ENCODE results near the gene NPHP3.

NPHP3 gene, protein sequence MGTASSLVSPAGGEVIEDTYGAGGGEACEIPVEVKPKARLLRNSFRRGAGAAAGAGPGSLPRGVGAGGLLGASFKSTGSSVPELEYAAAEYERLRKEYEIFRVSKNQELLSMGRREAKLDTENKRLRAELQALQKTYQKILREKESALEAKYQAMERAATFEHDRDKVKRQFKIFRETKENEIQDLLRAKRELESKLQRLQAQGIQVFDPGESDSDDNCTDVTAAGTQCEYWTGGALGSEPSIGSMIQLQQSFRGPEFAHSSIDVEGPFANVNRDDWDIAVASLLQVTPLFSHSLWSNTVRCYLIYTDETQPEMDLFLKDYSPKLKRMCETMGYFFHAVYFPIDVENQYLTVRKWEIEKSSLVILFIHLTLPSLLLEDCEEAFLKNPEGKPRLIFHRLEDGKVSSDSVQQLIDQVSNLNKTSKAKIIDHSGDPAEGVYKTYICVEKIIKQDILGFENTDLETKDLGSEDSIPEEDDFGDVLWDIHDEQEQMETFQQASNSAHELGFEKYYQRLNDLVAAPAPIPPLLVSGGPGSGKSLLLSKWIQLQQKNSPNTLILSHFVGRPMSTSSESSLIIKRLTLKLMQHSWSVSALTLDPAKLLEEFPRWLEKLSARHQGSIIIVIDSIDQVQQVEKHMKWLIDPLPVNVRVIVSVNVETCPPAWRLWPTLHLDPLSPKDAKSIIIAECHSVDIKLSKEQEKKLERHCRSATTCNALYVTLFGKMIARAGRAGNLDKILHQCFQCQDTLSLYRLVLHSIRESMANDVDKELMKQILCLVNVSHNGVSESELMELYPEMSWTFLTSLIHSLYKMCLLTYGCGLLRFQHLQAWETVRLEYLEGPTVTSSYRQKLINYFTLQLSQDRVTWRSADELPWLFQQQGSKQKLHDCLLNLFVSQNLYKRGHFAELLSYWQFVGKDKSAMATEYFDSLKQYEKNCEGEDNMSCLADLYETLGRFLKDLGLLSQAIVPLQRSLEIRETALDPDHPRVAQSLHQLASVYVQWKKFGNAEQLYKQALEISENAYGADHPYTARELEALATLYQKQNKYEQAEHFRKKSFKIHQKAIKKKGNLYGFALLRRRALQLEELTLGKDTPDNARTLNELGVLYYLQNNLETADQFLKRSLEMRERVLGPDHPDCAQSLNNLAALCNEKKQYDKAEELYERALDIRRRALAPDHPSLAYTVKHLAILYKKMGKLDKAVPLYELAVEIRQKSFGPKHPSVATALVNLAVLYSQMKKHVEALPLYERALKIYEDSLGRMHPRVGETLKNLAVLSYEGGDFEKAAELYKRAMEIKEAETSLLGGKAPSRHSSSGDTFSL (N-terminal part only)

DNA sequence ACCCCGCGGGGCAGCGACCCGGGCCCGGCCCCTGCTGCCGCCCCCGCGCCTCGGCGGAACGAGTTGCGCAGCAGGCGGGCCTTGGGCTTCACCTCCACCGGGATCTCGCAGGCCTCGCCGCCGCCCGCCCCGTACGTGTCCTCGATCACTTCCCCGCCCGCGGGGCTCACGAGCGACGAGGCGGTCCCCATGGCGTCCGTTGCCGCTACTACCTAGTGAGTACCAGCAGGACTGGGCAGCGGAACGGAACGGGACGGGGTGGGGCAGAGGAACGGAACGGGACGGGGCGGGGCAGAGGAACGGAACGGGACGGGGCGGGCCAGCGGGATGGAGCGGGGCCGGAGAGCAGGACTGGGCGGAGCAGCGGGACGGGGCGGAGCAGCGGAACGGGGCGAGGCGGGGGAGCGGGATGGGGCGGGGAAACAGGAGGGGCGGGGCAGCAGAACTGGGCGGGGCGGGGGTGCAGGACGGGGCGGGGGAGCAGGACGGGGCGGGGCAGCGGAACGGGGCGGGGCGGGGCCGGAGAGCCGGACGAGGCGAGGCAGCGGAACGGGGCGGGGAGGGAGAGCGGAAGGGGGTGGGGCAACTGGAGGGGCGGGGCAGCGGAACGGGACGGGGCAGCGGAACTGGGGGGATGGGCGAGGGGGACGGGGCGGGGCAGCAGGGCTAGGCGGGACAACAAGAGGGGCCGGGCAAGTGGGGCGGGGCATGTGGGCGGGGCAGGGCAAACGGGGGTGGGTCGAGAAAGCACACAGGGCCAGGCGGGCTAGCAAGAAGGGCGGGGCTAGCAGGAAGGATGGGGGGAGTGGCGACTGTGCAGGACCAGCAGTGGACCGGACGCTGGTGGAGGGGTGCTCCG is at the start of gene NPHP3:
TSS of gene NPHP3 (minus strand) at position 245 of the 859 bp plus-strand sequence. CDS start at position 191, 54 bp downstream.
- TF ChIP-seq, protein P1, sequence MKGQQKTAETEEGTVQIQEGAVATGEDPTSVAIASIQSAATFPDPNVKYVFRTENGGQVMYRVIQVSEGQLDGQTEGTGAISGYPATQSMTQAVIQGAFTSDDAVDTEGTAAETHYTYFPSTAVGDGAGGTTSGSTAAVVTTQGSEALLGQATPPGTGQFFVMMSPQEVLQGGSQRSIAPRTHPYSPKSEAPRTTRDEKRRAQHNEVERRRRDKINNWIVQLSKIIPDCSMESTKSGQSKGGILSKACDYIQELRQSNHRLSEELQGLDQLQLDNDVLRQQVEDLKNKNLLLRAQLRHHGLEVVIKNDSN (IDR thresholded peaks at IDR 0.05) = no peak
- TF ChIP-seq TAF1 (IDR thresholded peaks at IDR 0.05; ENCODE audit: low read depth) (peak; percentile 36; the same call in 1 of the 2 replicates), TEAD4 (IDR thresholded peaks at IDR 0.05) (no peak), ZBTB7A (IDR thresholded peaks at IDR 0.05; ENCODE audit: low read depth) (no peak), YY1 (IDR thresholded peaks at IDR 0.05; ENCODE audit: low read depth) (0 out of 2 replicates have a peak, but pooled peaks have one; percentile 23), TCF12 (IDR thresholded peaks at IDR 0.05; ENCODE audit: low read depth) (0 out of 2 replicates have a peak, but pooled peaks have one; percentile 10), EGR1 (IDR thresholded peaks at IDR 0.05) (peak; percentile 62; the same call in 1 of the 2 replicates), EP300 (IDR thresholded peaks at IDR 0.05; ENCODE audit: borderline replicate concordance) (no peak), CEBPB (IDR thresholded peaks at IDR 0.05) (no peak)
- TF ChIP-seq, protein P2, sequence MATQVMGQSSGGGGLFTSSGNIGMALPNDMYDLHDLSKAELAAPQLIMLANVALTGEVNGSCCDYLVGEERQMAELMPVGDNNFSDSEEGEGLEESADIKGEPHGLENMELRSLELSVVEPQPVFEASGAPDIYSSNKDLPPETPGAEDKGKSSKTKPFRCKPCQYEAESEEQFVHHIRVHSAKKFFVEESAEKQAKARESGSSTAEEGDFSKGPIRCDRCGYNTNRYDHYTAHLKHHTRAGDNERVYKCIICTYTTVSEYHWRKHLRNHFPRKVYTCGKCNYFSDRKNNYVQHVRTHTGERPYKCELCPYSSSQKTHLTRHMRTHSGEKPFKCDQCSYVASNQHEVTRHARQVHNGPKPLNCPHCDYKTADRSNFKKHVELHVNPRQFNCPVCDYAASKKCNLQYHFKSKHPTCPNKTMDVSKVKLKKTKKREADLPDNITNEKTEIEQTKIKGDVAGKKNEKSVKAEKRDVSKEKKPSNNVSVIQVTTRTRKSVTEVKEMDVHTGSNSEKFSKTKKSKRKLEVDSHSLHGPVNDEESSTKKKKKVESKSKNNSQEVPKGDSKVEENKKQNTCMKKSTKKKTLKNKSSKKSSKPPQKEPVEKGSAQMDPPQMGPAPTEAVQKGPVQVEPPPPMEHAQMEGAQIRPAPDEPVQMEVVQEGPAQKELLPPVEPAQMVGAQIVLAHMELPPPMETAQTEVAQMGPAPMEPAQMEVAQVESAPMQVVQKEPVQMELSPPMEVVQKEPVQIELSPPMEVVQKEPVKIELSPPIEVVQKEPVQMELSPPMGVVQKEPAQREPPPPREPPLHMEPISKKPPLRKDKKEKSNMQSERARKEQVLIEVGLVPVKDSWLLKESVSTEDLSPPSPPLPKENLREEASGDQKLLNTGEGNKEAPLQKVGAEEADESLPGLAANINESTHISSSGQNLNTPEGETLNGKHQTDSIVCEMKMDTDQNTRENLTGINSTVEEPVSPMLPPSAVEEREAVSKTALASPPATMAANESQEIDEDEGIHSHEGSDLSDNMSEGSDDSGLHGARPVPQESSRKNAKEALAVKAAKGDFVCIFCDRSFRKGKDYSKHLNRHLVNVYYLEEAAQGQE (IDR thresholded peaks at IDR 0.05; ENCODE audit: low read depth) = no peak
- TF ChIP-seq, protein P3, sequence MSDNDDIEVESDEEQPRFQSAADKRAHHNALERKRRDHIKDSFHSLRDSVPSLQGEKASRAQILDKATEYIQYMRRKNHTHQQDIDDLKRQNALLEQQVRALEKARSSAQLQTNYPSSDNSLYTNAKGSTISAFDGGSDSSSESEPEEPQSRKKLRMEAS (IDR thresholded peaks at IDR 0.05) = peak; percentile 51; the same call in 1 of the 2 replicates

DNA sequence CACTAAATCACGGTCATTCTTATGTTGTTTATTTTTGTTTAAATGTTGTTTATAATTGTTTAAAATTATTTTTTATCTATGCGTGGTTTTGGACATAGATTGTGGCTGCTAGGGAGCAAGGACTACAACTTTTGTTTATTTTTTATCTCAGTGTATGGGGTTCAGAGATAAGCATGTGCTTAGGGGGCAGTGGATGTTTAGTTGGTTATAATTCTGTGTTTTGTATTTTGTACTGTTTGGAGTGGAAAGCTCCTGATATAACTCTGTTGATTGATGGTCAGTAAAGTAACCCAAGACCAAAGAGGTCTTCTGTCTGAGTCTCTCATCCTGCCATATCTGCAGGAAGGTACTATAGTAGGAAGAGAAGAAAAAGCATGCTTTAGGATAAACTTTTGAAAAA is 36.5 kb upstream of the NPHP3 start:
- TF ChIP-seq, protein P3 (IDR thresholded peaks at IDR 0.05) = no peak
- TF ChIP-seq RAD21 (IDR thresholded peaks at IDR 0.05; ENCODE audit: low read depth) (no peak), EP300 (IDR thresholded peaks at IDR 0.05; ENCODE audit: borderline replicate concordance) (no peak), CREB1 (IDR thresholded peaks at IDR 0.05; ENCODE audit: low read depth) (no peak), CEBPB (IDR thresholded peaks at IDR 0.05) (no peak)

DNA sequence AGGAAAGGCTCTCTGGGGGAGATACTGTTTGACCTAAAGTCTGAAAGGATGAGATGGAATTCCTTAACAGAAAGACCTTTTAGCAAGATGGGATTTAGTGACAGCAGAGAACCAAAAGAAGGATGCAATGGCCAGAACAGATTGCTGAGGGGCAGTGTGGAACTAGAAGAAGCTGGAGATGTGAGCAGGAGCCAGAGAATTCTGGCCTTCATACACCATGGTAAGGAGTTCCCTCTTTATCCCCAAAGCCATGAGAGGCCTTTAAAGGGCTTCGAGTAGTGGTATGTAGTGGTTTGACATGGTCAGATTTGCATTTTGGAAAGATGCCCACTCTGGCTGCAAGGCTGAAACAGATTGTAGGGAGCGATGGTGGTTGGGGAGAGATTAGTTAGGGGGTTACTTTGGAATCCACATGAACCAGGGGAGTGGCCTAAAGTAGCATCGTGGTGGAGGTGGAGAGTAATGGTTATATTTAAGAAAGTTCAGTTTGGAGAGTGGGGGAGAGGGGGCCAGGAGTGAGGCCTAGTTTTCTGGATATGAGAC is 34.0 kb upstream of the NPHP3 start:
- TF ChIP-seq ZBTB7A (IDR thresholded peaks at IDR 0.05; ENCODE audit: low read depth) (no peak), NFIC (IDR thresholded peaks at IDR 0.05) (no peak), TEAD4 (IDR thresholded peaks at IDR 0.05) (no peak)

DNA sequence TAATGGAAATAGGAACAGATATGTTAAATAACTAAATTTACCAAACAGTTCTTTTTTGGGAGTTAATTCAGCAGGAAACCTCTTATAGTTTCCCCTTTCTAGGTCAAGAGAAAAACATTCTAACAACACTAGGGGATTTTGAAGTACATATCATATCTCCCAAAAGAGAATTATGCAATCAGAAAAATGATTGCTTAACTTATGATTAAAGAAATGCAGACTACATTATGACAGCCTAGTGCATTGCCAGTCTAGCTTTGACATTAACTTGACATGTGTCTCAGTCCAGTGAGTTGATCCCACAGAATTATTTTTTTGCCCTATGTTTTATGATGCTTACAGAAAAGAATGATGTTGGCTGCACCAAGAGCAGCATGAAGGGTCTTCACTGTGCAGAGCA is 31.7 kb upstream of the NPHP3 start:
- TF ChIP-seq TAF1 (IDR thresholded peaks at IDR 0.05; ENCODE audit: low read depth) (no peak), CREB1 (IDR thresholded peaks at IDR 0.05; ENCODE audit: low read depth) (no peak), YY1 (IDR thresholded peaks at IDR 0.05; ENCODE audit: low read depth) (no peak), NFIC (IDR thresholded peaks at IDR 0.05) (no peak), TEAD4 (IDR thresholded peaks at IDR 0.05) (no peak), ZBTB7A (IDR thresholded peaks at IDR 0.05; ENCODE audit: low read depth) (no peak), EGR1 (IDR thresholded peaks at IDR 0.05) (no peak), RAD21 (IDR thresholded peaks at IDR 0.05; ENCODE audit: low read depth) (no peak), CEBPB (IDR thresholded peaks at IDR 0.05) (no peak), TCF12 (IDR thresholded peaks at IDR 0.05; ENCODE audit: low read depth) (no peak), EP300 (IDR thresholded peaks at IDR 0.05; ENCODE audit: borderline replicate concordance) (no peak), FOXM1 (IDR thresholded peaks at IDR 0.05; ENCODE audit: borderline replicate concordance, low read depth) (no peak)
- TF ChIP-seq, protein P2 (IDR thresholded peaks at IDR 0.05; ENCODE audit: low read depth) = no peak
- TF ChIP-seq, protein P1 (IDR thresholded peaks at IDR 0.05) = no peak
- TF ChIP-seq, protein P3 (IDR thresholded peaks at IDR 0.05) = no peak
